Measurements from ENCODE around the gene MAP7. TPM values are rescaled to one million over a fixed set of nuclear protein-coding genes. Genes with fewer than 3 reads are reported as not detected.

Gene MAP7
- total RNA-seq, 1 donor from 2014 or later, result 1.3 TPM

DNA sequence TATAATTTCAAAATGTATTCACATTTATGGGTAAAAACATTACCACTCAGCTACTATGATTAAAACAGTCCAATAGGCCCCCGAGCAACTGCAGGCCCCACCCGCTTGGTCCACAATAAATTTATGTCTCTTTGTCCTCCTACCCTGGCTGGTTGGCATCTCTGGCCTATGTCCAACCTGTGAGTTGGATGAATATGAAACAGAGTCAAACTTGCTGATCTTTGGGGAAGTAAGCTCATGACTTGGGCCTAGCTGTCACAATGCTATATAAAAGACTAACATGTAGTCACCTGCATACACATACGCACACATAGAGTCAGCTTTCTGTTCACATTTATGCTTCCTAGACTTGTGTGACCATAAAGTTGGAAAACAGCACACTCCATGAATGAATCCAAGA, 20.5 kb downstream of the MAP7 start:
- no peaks in the 10 kb centered on the region for H3K9me3 Mint-ChIP-seq
- H3K36me3 Mint-ChIP-seq (ENCODE audit: low read depth), result no peaks in the 10 kb centered on the region
- peaks cover 15% of the 10 kb centered on the region for H3K4me1 Mint-ChIP-seq

GRCh38 chr6:136528477-136528876, 21.7 kb downstream of the MAP7 start:
- TF ChIP-seq CTCF (conservative IDR thresholded peaks at IDR 0.05), result no peak
- H3K36me3 Mint-ChIP-seq (ENCODE audit: low read depth), result no peaks in the 10 kb centered on the region
- H3K27me3 Mint-ChIP-seq (ENCODE audit: low read depth), result peaks cover 12% of the 10 kb centered on the region
- peaks cover 15% of the 10 kb centered on the region for H3K4me1 Mint-ChIP-seq
- DNase-seq (ENCODE audit: low read depth, low spot score), result no peak
- no peak overlapping the region for H3K4me3 Mint-ChIP-seq
- H3K9me3 Mint-ChIP-seq, result no peaks in the 10 kb centered on the region
- H3K27ac Mint-ChIP-seq (ENCODE audit: unreplicated experiment), result no peak overlapping the region

More for the DNA sequence above, 20.5 kb downstream of the MAP7 start:
- Mint-ChIP-seq H3K4me3 (no peak overlapping the region), H3K27me3 (ENCODE audit: low read depth) (peaks cover 11% of the 10 kb centered on the region), H3K27ac (ENCODE audit: unreplicated experiment) (no peak overlapping the region)
- no peak for TF ChIP-seq CTCF (conservative IDR thresholded peaks at IDR 0.05)
- no peak for DNase-seq (ENCODE audit: low read depth, low spot score)

- H3K27me3 Mint-ChIP-seq (ENCODE audit: low read depth), result peaks cover 10% of the 10 kb centered on the region
- no peaks in the 10 kb centered on the region for H3K36me3 Mint-ChIP-seq (ENCODE audit: low read depth)
- no peak overlapping the region for H3K27ac Mint-ChIP-seq (ENCODE audit: unreplicated experiment)
- no peak overlapping the region for H3K4me3 Mint-ChIP-seq
- no peaks in the 10 kb centered on the region for H3K9me3 Mint-ChIP-seq
- no peak for TF ChIP-seq CTCF (conservative IDR thresholded peaks at IDR 0.05)
- peaks cover 15% of the 10 kb centered on the region for H3K4me1 Mint-ChIP-seq
- no peak for DNase-seq (ENCODE audit: low read depth, low spot score)
Measured at GRCh38 chr6:136527831-136528230, 22.4 kb downstream of the MAP7 start.

GRCh38 chr6:136526937-136527336, 23.3 kb downstream of the MAP7 start:
- DNase-seq (ENCODE audit: low read depth, low spot score), result no peak
- Mint-ChIP-seq H3K36me3 (ENCODE audit: low read depth) (no peaks in the 10 kb centered on the region), H3K9me3 (no peaks in the 10 kb centered on the region), H3K27me3 (ENCODE audit: low read depth) (peaks cover 10% of the 10 kb centered on the region), H3K4me3 (no peak overlapping the region), H3K4me1 (peaks cover 15% of the 10 kb centered on the region), H3K27ac (ENCODE audit: unreplicated experiment) (no peak overlapping the region)
- TF ChIP-seq CTCF (conservative IDR thresholded peaks at IDR 0.05), result no peak

- no peaks in the 10 kb centered on the region for H3K9me3 Mint-ChIP-seq
- H3K4me3 Mint-ChIP-seq, result no peak overlapping the region
- peak; percentile 48 for TF ChIP-seq CTCF (conservative IDR thresholded peaks at IDR 0.05)
- peaks cover 15% of the 10 kb centered on the region for H3K4me1 Mint-ChIP-seq
- no peaks in the 10 kb centered on the region for H3K36me3 Mint-ChIP-seq (ENCODE audit: low read depth)
- H3K27me3 Mint-ChIP-seq (ENCODE audit: low read depth), result peaks cover 10% of the 10 kb centered on the region
- peak; percentile 35 for DNase-seq (ENCODE audit: low read depth, low spot score)
- H3K27ac Mint-ChIP-seq (ENCODE audit: unreplicated experiment), result no peak overlapping the region
Measured at GRCh38 chr6:136526196-136526930, 23.9 kb downstream of the MAP7 start.
